BLaER1 treated with 17β-estradiol and CSF1 and Interleukin-3, amounts not matched to agents 10 nM and 100 nM (cell line): ENCODE results near the gene ULBP3.
"Not testable (repeated sequence)": the region's sequence is repeated elsewhere in the genome, so short reads cannot be mapped to it uniquely, and the experiment has no call there.

Experiments
- H3K27ac ChIP-seq, 11 experiments: shearing (Covaris generic); formaldehyde crosslinking; 2 replicates each; pipeline ENCODE4 v1.8.1; 2022
- H3K27me3 ChIP-seq, 11 experiments: shearing (Covaris generic); formaldehyde crosslinking; 2 replicates each; pipeline ENCODE4 v1.8.1; 2022
- H3K36me3 ChIP-seq, 11 experiments: shearing (Covaris generic); formaldehyde crosslinking; 2 replicates each; pipeline ENCODE4 v1.8.1; 2022
- H3K4me1 ChIP-seq, 10 experiments: shearing (Covaris generic); formaldehyde crosslinking; 2 replicates each; pipeline ENCODE4 v1.8.1; 2022
- H3K4me2 ChIP-seq, 11 experiments: shearing (Covaris generic); formaldehyde crosslinking; 2 replicates each; pipeline ENCODE4 v1.8.1; 2022
- H3K4me3 ChIP-seq, 10 experiments: shearing (Covaris generic); formaldehyde crosslinking; 2 replicates each; pipeline ENCODE4 v1.8.1; 2022
- H3K9ac ChIP-seq, 11 experiments: shearing (Covaris generic); formaldehyde crosslinking; 2 replicates each; pipeline ENCODE4 v1.8.1; 2022
- H3K9me3 ChIP-seq, 11 experiments: shearing (Covaris generic); formaldehyde crosslinking; replicated peaks in 1 of 11; 2 replicates each; pipeline ENCODE4 v1.8.1; 2022
- H4K20me1 ChIP-seq, 11 experiments: shearing (Covaris generic); formaldehyde crosslinking; 2 replicates each; pipeline ENCODE4 v1.8.1; 2022
- Cebpa-rat ChIP-seq, 11 experiments: shearing (Covaris generic); IDR thresholded peaks; 2 replicates each; pipeline ENCODE4 v1.8.1; 2022

Gene ULBP3

DNA sequence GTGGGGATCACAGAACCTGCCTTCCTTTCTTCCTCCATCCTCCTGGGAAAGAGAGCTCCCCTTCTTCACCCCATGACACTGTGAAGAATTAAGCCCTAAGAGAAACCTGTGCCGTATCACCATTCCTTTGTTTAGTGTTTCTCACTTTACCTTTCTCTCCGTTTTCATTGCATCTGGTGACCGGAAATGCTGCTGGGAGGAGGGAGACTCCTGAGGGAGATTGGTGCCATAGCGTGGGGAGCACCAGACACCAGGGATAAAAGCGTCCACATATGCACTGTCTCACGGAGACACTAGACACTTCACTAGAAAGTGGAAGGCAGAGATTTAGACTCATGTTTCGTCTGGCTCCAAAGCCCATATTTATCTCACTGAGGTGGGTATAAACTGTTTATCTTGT lies 15.5 kb upstream of the ULBP3 start:
- no peaks in the 10 kb centered on the region for H3K36me3 ChIP-seq

DNA sequence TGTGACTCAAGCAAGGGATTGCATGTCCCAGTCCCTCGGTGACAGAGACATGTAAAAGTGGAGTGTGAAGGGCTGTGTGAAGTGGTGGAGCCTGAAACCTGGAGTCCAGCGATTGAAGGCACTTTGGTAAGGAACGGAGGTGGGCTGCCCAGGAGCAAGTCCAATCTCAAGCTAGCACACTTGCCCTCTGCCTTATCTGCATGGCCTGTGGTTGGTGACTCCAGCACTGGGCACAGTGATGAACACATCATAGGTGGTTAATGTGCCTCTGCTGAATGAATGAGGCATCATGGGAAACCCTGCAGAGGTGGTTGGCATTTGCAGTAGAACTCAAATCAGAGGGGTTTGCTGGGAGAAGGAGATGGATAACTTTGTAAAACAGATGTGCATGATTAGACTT lies 14.9 kb upstream of the ULBP3 start:
- Histone ChIP-seq H3K4me1 (peaks cover 10 to 41% (median 30%) of the 10 kb centered on the region in 10 experiments; a peak in 19 of 20 replicates), H4K20me1 (no peaks in the 10 kb centered on the region; a peak in 2 of 22 replicates), H3K4me2 (peak overlapping the region in 8 of 11 experiments; percentile 3 to 71 (median 46); a peak in 12 of 22 replicates), H3K4me3 (no peak overlapping the region), H3K27me3 (no peaks in the 10 kb centered on the region), H3K9ac (no peak overlapping the region), H3K27ac (no peak overlapping the region), H3K9me3 (0 out of 22 replicates have a peak, but pooled peaks cover 0 to 4% (median 0%) of the 10 kb centered on the region in 11 experiments), H3K36me3 (no peaks in the 10 kb centered on the region)
- no peak for TF ChIP-seq Cebpa-rat (IDR thresholded peaks at IDR 0.05)

More for the DNA sequence above, 15.5 kb upstream of the ULBP3 start:
- H3K9ac ChIP-seq = no peak overlapping the region
- no peak for TF ChIP-seq Cebpa-rat (IDR thresholded peaks at IDR 0.05)
- peaks cover 4 to 35% (median 24%) of the 10 kb centered on the region in 10 experiments; a peak in 19 of 20 replicates for H3K4me1 ChIP-seq
- no peak overlapping the region for H3K4me2 ChIP-seq
- H3K4me3 ChIP-seq = no peak overlapping the region
- 0 out of 22 replicates have a peak, but pooled peaks cover 0 to 4% (median 0%) of the 10 kb centered on the region in 11 experiments for H3K9me3 ChIP-seq
- H4K20me1 ChIP-seq = no peaks in the 10 kb centered on the region; a peak in 2 of 22 replicates
- H3K27me3 ChIP-seq = no peaks in the 10 kb centered on the region
- no peak overlapping the region for H3K27ac ChIP-seq

DNA sequence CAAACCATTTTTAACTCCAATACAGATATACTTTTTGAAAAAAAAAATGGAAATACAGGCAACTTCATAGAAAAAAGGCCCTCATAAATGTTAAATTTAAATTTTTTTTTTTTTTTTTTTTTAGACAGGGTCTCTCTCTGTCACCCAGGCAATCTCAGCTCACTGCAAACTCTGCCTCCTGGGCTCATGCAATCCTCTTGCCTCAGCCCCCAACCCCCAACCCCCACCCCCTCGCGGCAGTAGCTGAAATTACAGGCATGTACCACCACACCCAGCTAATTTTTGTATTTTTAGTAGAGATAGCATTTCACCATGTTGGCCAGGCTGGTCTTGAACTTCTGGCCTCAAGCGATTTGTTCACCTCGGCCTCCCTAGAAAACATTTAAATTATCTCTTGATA lies 12.8 kb upstream of the ULBP3 start:
- no peaks in the 10 kb centered on the region for H3K36me3 ChIP-seq
- 0 out of 22 replicates have a peak, but pooled peaks cover 0 to 4% (median 0%) of the 10 kb centered on the region in 11 experiments for H3K9me3 ChIP-seq
- TF ChIP-seq Cebpa-rat (IDR thresholded peaks at IDR 0.05) = no peak
- no peak overlapping the region for H3K9ac ChIP-seq
- H4K20me1 ChIP-seq = no peaks in the 10 kb centered on the region; a peak in 2 of 22 replicates
- peaks cover 10 to 43% (median 32%) of the 10 kb centered on the region in 10 experiments; a peak in 19 of 20 replicates for H3K4me1 ChIP-seq
- no peak overlapping the region for H3K27ac ChIP-seq
- H3K4me2 ChIP-seq = no peak overlapping the region
- H3K4me3 ChIP-seq = no peak overlapping the region
- H3K27me3 ChIP-seq = peaks cover 0 to 8% (median 0%) of the 10 kb centered on the region in 11 experiments; a peak in 2 of 22 replicates

DNA sequence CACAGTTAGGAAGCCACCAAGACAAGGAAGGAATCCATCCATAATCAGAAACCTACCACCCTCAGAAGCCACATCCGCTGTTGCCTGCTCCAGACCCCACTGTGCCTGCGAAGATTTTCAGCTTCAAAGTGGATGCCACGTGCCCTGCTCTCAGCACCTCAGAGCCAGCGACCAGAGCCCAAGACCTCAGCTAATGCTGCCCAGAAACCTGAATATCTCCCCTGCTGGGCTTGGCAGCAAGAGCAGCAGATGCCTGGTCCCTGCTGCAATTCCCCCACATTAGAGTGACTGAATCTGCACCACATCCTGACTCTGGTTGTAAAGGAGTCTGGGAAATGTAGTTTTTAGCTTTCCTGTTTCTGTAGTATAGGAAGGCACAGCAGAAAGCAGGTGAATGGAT lies 10.7 kb upstream of the ULBP3 start:
- Histone ChIP-seq H3K27ac (peak overlapping the region in 2 of 11 experiments; percentile 16 to 48; a peak in 1 of 22 replicates), H3K9me3 (no peaks in the 10 kb centered on the region), H4K20me1 (no peaks in the 10 kb centered on the region; a peak in 2 of 22 replicates), H3K4me1 (peaks cover 10 to 43% (median 32%) of the 10 kb centered on the region in 10 experiments; a peak in 19 of 20 replicates), H3K36me3 (no peaks in the 10 kb centered on the region), H3K27me3 (peaks cover 0 to 11% (median 0%) of the 10 kb centered on the region in 11 experiments; a peak in 4 of 22 replicates), H3K4me3 (peak overlapping the region in 2 of 10 experiments; percentile 29 to 38; a peak in 2 of 20 replicates), H3K4me2 (peak overlapping the region; percentile 44 to 87 (median 69)), H3K9ac (peak overlapping the region in 3 of 11 experiments; percentile 7 to 49 (median 38); a peak in 4 of 22 replicates)
- TF ChIP-seq Cebpa-rat (IDR thresholded peaks at IDR 0.05) = no peak

DNA sequence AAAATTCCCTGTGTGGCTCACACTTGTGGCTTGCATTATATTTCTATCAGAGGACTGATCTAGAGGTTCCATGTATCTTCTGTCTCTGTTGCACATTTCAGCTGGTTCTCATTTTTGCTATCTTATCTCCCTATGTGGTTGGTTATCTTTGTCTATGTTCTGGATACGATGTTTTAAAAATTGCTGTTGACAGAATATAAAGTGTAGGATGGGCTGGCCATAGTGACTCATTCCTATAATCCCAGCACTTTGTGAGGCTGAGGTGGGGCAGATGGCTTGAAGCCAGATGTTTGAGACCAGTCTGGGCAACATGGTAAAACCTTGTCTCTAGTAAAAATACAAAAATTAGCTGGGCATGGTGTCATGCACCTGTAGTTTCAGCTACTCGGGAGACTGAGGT lies 9.9 kb upstream of the ULBP3 start:
- peaks cover 0 to 11% (median 0%) of the 10 kb centered on the region in 11 experiments; a peak in 4 of 22 replicates for H3K27me3 ChIP-seq
- no peaks in the 10 kb centered on the region for H3K9me3 ChIP-seq
- peak overlapping the region in 10 of 11 experiments; percentile 44 to 87 (median 69); a peak in 18 of 22 replicates for H3K4me2 ChIP-seq

DNA sequence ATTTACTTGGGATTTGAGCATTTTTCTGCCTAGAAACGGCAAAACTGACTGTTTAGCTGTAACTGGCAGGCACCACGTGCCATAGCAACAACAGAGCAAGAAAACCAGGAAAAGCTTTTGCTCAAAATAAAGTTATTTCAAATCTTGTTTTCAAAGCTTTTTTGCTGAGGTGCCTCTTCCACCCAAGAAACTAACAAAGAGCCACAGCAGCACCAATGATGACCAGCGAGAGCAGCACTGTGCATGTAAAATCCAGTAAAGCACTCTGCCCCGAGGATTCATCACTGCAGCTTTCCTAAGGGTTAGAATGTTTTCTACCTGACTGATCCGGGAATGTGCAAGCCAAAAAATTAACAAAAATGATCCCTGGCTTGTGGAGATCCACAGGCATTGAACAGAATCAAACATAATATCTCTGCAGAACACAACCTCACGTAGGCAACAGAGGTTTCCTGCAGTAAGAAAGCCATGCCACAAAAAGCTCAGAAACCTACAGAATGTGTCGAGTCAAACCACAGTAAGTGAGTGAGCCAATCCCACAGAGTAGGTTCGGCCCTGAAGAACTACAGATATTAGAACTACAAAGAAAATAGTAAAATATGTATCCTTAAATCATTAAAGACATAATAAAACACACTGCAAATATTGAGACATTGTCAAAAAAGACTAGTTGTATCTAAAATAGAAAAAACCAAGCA lies 7.4 kb upstream of the ULBP3 start:
- no peak for TF ChIP-seq Cebpa-rat (IDR thresholded peaks at IDR 0.05)
- Histone ChIP-seq H3K4me3 (no peak overlapping the region), H4K20me1 (no peaks in the 10 kb centered on the region; a peak in 2 of 22 replicates), H3K4me2 (0 out of 22 replicates have a peak overlapping the region, but pooled peaks of 1 of the 11 experiments have one; percentile 7), H3K4me1 (peaks cover 22 to 34% (median 32%) of the 10 kb centered on the region in 10 experiments), H3K36me3 (no peaks in the 10 kb centered on the region), H3K9me3 (no peaks in the 10 kb centered on the region), H3K9ac (no peak overlapping the region), H3K27me3 (peaks cover 0 to 11% (median 0%) of the 10 kb centered on the region in 11 experiments; a peak in 4 of 22 replicates), H3K27ac (no peak overlapping the region)

More for the DNA sequence above, 9.9 kb upstream of the ULBP3 start:
- H4K20me1 ChIP-seq = no peaks in the 10 kb centered on the region; a peak in 2 of 22 replicates
- H3K9ac ChIP-seq = no peak overlapping the region
- no peak for TF ChIP-seq Cebpa-rat (IDR thresholded peaks at IDR 0.05)
- no peak overlapping the region for H3K27ac ChIP-seq
- no peaks in the 10 kb centered on the region for H3K36me3 ChIP-seq
- peaks cover 10 to 39% (median 31%) of the 10 kb centered on the region in 10 experiments; a peak in 19 of 20 replicates for H3K4me1 ChIP-seq
- H3K4me3 ChIP-seq = no peak overlapping the region

DNA sequence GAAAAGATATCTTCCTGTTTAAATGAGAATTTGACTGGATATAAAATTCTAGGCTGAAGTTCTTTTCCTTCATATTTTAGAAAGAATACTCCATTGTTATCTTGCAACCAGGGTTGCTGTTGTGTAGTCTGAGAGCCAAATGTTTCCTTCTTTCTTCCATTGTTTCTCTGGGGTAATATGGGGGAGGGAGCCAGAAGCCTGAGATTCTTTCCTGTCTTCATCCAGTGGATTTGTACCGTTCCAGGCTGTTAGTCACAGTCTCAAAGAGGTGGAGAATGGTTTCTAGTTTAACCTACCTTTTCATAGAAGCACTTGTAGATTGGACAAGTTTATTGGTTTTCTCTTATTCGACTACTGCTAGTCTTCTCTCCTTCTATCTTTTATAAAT lies 6.1 kb upstream of the ULBP3 start:
- Histone ChIP-seq H3K27ac (no peak overlapping the region), H3K4me3 (no peak overlapping the region), H3K9me3 (no peaks in the 10 kb centered on the region), H3K4me2 (no peak overlapping the region), H3K36me3 (no peaks in the 10 kb centered on the region), H3K4me1 (peaks cover 24 to 39% (median 28%) of the 10 kb centered on the region in 10 experiments), H3K9ac (no peak overlapping the region), H4K20me1 (peaks cover 0 to 9% (median 0%) of the 10 kb centered on the region in 11 experiments; a peak in 5 of 22 replicates), H3K27me3 (peaks cover 0 to 11% (median 1%) of the 10 kb centered on the region in 11 experiments; a peak in 5 of 22 replicates)
- no peak for TF ChIP-seq Cebpa-rat (IDR thresholded peaks at IDR 0.05)

DNA sequence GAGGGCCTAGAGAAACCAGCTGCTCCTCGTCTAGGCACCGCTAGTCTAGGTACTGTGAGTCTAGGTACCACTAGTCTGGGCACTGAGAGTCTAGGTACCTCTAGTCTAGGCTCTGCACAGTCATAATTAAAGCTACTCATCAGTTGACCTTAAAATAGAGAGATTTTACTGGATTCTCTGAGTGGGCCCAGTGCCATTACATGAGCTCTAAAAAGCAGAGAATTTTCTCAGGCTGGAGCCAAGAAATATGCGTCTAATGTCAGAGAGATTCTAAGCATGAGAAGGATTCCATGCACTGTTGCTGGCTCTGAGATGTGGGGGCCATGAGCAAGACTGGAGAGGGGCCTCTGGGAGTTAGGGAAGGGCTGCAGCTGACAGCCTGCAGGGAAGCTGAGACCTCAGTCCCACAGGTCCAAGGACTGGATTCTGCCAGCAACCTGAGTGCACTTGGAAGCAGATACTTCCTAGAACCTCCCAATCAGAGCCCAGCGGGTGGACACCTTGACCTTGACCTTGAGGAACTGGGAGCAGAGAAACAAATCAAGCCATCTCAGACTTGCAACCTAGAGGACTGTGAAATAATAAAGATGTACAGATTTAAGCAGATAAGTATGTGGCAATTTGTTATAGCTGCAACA lies 5.6 kb upstream of the ULBP3 start:
- not testable (repeated sequence) for H3K4me2 ChIP-seq, H3K9ac ChIP-seq, H3K9me3 ChIP-seq, H3K4me3 ChIP-seq, H3K36me3 ChIP-seq, H3K27ac ChIP-seq
- H3K4me1 ChIP-seq = peaks cover 21 to 38% (median 28%) of the 10 kb centered on the region in 10 experiments
- H4K20me1 ChIP-seq = peaks cover 0 to 14% (median 0%) of the 10 kb centered on the region in 11 experiments; a peak in 4 of 22 replicates
- peaks cover 0 to 11% (median 5%) of the 10 kb centered on the region in 11 experiments; a peak in 6 of 22 replicates for H3K27me3 ChIP-seq

DNA sequence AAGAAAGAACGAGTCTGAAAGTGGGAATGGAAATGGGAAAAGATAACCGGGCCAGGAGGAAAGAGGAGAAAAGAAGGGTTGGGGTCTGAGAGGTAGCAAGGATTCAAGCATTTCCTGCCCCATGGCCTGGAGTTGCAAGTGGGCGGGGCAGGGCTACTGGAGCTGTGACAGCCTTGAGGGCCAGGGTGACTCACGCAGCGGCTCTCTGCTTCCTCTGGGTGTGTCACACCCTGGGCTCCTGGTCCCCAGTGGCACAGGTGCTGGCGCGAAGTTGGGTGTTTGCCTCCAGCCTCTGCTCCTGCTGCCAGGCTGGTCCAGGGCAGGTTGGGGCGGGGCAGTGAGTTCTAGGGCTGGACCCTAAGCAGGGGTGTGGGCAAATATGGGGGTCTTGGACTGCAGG lies 3.3 kb upstream of the ULBP3 start:
- no peaks in the 10 kb centered on the region for H3K36me3 ChIP-seq
- no peaks in the 10 kb centered on the region for H3K9me3 ChIP-seq
- peak overlapping the region; percentile 26 to 73 (median 65) for H3K4me2 ChIP-seq
- peak overlapping the region in 1 of 11 experiments; percentile 48; a peak in 1 of 22 replicates for H3K27ac ChIP-seq
- peaks cover 0 to 17% (median 0%) of the 10 kb centered on the region in 11 experiments; a peak in 5 of 22 replicates for H4K20me1 ChIP-seq
- peaks cover 20 to 43% (median 33%) of the 10 kb centered on the region in 10 experiments for H3K4me1 ChIP-seq
- H3K4me3 ChIP-seq = no peak overlapping the region
- H3K27me3 ChIP-seq = peaks cover 0 to 9% (median 5%) of the 10 kb centered on the region in 11 experiments; a peak in 6 of 22 replicates
- no peak for TF ChIP-seq Cebpa-rat (IDR thresholded peaks at IDR 0.05)
- H3K9ac ChIP-seq = no peak overlapping the region
